ACC112 (cell line): ENCODE results near the gene DIRAS1.
"Not testable (repeated sequence)": the region's sequence is repeated elsewhere in the genome, so short reads cannot be mapped to it uniquely, and the experiment has no call there.

Experiments used
- H2AFZ ChIP-seq: fragments of 200-600 bp; sonication (generic); one replicate; pipeline ENCODE4 v1.6.0; 2017; ENCODE audit warnings: antibody characterized with exemption, low read length; ENCODE audit not compliant: unreplicated experiment
- H3K27ac ChIP-seq: fragments of 200-600 bp; sonication (generic); 2 replicates; pipeline ENCODE4 v1.5.1; 2014; ENCODE audit warnings: low read depth, mild to moderate bottlenecking, antibody characterized with exemption, low read length, moderate library complexity
- H3K27me3 ChIP-seq: fragments of 200-600 bp; sonication (generic); 2 replicates; pipeline ENCODE4 v1.6.1; 2014; ENCODE audit warnings: mild to moderate bottlenecking, antibody characterized with exemption, low read length, moderate library complexity, mixed read lengths; ENCODE audit not compliant: insufficient read depth
- H3K36me3 ChIP-seq: fragments of 200-600 bp; sonication (generic); 2 replicates; pipeline ENCODE4 v1.6.1; 2016; ENCODE audit warnings: mild to moderate bottlenecking, antibody characterized with exemption, low read length, moderate library complexity, mixed read lengths; ENCODE audit not compliant: insufficient read depth
- H3K4me1 ChIP-seq: fragments of 200-600 bp; sonication (generic); one replicate; pipeline ENCODE4 v1.6.1; 2016; ENCODE audit warnings: low read length, mixed read lengths; ENCODE audit not compliant: insufficient read depth, unreplicated experiment, control insufficient read depth
- H3K4me3 ChIP-seq: fragments of 200-600 bp; sonication (generic); 2 replicates; pipeline ENCODE4 v1.5.1; 2014; ENCODE audit warnings: mild to moderate bottlenecking, low read depth, low read length
- H3K79me2 ChIP-seq: fragments of 200-600 bp; sonication (generic); one replicate; pipeline ENCODE4 v1.6.0; 2016; ENCODE audit warnings: low read length; ENCODE audit not compliant: control insufficient read depth, unreplicated experiment, insufficient read depth

DIRAS1 gene

DNA sequence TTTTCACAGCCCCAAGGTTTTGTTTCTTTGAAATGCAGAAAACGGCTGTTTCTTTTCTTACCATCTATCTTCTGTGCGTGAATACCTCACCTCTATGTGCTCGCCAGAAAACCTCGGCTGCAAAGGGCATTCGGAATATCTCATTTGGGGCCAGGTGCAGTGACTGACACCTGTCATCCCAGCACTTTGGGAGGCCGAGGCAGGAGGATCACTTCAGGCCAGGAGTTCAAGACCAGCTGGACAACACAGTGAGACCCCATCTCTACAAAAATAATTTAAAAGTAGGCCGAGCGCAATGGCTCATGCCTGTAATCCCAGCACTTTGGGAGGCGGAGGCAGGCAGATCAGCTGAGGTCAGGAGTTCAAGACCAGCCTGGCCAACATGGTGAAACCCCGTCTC, 53.8 kb downstream of the DIRAS1 start:
- H3K27me3 ChIP-seq, H3K36me3 ChIP-seq, H3K4me1 ChIP-seq, H3K27ac ChIP-seq, H2AFZ ChIP-seq, H3K4me3 ChIP-seq, H3K79me2 ChIP-seq: not testable (repeated sequence)

GRCh38 chr19:2666344-2666994, 54.7 kb downstream of the DIRAS1 start:
- Histone ChIP-seq H3K27me3 (no peaks in the 10 kb centered on the region), H2AFZ (no peak overlapping the region), H3K27ac (no peak overlapping the region), H3K4me1 (no peaks in the 10 kb centered on the region), H3K79me2 (no peaks in the 10 kb centered on the region), H3K4me3 (no peak overlapping the region), H3K36me3 (no peaks in the 10 kb centered on the region)

- H3K4me3 ChIP-seq, result no peak overlapping the region
- no peaks in the 10 kb centered on the region for H3K36me3 ChIP-seq
- H3K4me1 ChIP-seq, result no peaks in the 10 kb centered on the region
- H2AFZ ChIP-seq, result no peak overlapping the region
- no peak overlapping the region for H3K27ac ChIP-seq
- H3K27me3 ChIP-seq, result no peaks in the 10 kb centered on the region
- H3K79me2 ChIP-seq, result no peaks in the 10 kb centered on the region
Measured at GRCh38 chr19:2665103-2665502, 56.1 kb downstream of the DIRAS1 start.
